HG03196 (cell line): Measurements from ENCODE around the gene IL10RB.

Experiments
- ATAC-seq: cut with Tn5 transposase; IDR thresholded peaks from one replicate; pipeline ENCODE4 v1.9.1; 2021; ENCODE audit not compliant: unreplicated experiment

The IL10RB gene

DNA sequence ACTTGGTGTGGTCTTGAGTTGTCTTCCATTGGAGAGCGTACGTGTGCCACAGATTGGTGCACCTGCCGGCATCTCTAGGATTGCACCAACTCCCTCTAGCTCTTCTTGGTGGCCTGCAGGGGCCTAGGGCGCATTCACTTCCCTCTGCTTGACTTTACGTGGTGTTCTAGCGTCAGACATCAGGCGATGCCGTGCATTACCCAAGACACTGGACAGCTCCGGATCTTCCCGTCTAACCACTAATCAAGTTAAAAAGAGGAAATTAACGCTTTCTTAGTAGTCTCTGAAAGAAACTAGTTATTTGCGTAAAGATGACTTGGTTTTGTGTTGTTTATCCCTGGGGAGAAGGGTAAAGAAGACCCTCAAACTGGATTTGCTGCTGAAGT is 510 bp upstream of the IL10RB start:
- ATAC-seq, result peak; percentile 24

DNA sequence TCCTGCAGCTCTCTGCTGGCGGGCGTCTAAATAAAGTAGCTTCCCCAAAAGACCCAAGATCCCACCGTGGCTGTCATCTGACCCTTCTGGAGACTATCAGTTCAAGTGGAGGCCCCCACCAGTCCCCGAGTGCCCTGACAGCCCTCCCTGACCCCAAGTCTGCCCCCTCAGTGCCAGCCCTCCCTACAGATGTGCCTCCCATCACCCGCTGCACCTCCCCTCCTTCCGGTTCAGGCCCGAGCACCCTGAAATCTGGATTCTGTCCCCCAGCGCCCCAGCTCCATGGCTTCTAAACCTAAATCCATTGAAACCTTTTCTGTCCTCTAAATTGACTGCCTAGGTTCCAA is 595 bp downstream of the IL10RB start:
- no peak for ATAC-seq

DNA sequence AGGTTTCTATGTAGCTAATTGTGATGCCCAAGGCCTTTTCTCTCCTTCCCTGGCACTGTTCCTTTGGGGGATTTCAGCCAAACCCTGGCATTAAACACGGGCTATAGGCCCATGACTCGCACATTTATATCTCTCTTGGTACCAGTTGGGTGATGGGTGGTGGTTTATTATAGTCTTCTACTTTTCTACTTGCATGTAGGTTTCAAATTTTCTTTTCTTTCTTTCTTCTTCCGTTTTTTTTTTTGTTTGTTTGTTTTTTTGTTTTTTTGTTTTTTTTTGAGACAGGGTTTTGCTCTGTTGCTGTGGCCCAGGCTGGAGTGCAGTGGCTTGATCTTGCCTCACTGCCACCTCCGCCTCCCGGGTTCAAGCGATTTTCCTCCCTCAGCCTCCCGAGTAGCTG is 1.1 kb downstream of the IL10RB start:
- no peak for ATAC-seq

GRCh38 chr21:33268393-33268736 is 2.2 kb downstream of the IL10RB start:
- ATAC-seq, result peak; percentile 16

DNA sequence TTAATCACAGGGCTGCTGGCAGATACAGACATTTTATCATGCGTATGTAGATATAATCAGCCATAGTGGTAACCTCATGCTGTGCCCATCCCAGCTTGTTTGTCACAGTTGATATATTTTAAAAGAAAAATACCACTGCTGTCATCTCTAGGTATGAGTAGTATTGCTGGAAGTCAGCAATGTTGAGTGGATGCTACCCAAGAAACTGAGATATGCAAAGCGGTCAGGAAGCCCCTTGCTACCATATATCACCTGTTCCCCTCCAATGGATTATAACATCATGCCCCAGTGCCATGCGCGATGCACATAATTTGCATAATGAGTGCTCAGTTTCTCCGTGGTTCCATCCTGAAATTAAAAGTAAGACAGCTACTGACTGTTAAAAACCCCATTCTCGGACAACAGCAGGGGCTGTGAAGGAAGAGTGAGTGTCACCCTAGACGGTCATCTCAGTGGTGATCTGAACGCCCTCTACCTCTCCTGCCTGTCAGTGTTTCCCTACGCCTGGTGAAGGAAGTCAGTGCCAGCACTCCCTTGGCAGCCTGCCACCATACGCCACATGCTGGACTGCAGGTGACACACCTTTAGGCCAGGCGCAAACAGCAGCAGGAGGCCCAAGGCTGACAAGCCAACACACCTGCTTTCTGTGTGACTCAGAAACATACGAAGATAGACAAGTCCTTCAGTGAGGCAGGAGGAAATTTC is 2.7 kb downstream of the IL10RB start:
- ATAC-seq, result peak; percentile 70

GRCh38 chr21:33270986-33271385 is 4.8 kb downstream of the IL10RB start:
- no peak for ATAC-seq

GRCh38 chr21:33273044-33273443 is 6.9 kb downstream of the IL10RB start:
- ATAC-seq, result no peak

- ATAC-seq, result no peak
Observed at GRCh38 chr21:33278721-33279120, 12.6 kb downstream of the IL10RB start.

GRCh38 chr21:33279330-33279820 is 13.2 kb downstream of the IL10RB start:
- ATAC-seq, result no peak

GRCh38 chr21:33281096-33281652 is 15.0 kb downstream of the IL10RB start:
- ATAC-seq, result no peak

GRCh38 chr21:33283203-33283602 is 17.0 kb downstream of the IL10RB start:
- ATAC-seq, result no peak

DNA sequence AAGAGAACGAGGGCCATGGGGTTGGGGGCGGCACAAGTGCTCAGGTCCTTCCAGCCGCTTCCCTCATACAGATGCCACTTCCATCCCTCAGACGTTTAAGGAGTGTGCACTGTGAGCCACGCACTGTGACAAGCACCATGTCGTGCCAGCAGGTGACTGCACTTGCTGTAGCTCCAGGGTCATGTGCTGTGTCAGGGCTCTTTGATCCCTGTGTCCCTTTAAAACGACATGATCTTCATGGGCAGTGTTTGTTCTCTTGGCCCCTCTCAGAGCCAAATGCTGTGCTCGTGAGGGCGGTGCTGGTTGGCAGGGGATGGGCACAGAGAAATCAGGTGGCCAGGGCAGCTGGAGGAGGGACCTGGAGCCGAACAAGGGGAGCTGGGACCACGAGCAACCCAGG is 19.9 kb downstream of the IL10RB start:
- ATAC-seq, result no peak

DNA sequence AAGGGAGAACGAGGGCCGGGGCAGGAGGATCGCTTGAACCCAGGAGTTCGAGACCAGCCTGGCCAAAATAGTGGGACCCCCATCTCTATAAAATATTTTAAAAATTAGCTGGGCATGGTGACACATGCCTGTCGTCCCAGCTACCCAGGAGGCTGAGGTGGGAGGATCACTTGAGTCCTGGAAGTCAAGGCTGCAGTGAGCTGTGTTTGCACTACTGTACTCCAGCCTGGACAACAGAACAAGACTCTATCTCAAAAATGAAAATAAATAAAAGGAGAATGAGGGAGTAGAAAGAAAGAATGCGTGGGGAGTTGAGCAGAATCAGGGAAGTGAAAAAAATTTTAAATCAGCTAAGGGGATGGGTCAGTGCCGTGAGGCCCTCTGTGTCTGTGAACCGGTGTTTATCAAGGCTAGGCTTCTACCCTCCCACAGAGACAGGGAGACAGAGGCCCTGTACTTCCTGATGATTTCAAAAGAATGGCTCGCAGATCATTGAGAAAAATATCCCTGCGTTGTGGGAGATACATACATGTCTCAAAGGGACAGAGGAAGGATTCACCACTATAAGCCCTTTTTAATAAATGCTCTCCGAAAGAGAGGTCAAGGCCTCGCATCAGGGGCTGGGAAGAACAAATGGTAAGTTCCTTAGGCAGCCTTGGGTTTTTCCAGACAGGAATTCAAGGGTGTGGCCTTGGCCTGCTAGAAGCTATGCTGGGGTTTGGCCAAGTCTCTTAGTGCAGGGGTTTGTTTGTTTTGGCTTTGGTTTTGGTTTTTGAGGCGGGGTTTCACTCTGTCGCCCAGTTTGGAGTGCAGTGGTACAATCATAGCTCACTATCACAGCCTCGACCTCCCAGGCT is 20.7 kb downstream of the IL10RB start:
- no peak for ATAC-seq

DNA sequence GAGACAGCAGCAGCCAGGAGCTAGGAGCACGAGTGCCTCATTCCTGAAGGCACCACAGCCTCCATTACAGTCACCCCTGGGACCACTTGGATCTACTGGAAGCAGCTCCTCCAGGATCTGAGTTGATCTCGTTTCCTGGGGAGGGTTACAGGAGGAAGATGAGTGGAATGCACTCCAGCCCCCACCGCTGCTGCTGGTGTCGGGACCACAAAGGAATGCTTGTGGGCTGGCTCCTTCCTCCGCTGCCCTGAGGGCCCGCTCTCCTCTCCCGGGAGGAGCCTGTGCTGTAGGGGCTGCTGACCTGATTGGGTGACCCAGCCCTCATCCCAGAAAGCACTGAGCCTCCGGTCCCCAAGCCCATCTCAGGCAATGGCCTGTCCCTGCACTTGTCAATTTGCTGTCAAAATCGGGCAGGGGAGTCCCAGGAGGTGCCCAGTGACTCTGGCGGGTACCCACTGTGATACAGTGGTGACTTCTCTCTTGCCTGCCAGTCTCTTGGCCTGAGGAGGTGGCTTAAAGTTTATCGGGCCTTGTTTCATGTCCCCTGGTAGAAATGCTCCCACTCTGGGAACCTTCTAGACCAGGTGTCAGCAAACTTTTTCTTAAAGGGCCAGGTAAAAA is 23.1 kb downstream of the IL10RB start:
- ATAC-seq, result no peak

GRCh38 chr21:33290441-33290840 is 24.3 kb downstream of the IL10RB start:
- no peak for ATAC-seq

DNA sequence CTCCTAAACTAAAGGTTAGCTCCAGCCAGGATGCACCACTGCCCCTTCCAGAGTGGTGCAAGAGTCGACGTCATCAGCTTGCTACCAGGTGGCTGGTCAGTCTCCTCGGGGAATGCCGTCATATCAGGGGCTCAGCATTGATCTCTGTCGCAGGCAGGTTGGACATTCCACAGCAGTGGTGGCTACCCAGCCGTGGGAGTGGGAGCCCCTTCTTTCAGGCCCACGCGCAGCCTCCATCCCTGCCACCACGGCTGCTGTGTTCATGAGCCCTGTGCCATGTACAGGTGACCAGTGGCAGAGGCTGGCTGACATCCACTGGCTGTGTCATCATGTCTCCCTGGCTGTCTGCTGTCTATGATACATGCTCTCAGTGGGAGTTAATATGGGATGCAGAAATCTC is 25.5 kb downstream of the IL10RB start:
- no peak for ATAC-seq

- ATAC-seq, result no peak
Observed at GRCh38 chr21:33292724-33293123, 26.6 kb downstream of the IL10RB start.

DNA sequence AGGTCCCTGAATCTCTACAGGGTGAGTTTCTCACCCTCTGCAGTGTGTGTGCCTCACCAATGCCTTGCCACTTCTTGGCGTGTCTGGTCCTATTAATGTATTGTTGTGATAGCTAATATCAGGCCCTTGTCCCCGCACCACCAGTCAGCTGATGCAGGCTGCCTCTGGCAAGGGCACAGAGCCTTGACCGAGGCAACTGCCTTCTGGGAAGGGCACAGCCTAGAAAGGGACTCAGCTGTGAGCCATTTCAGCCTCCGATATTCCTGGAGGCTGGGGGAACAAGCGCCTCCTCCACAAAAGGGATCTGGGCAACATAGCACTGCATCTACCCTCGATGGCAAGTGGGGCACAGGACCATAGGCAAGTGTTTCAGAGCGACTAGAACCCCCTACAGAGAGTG is 27.0 kb downstream of the IL10RB start:
- no peak for ATAC-seq

GRCh38 chr21:33293811-33294216 is 27.6 kb downstream of the IL10RB start:
- no peak for ATAC-seq

- no peak for ATAC-seq
Observed at GRCh38 chr21:33296156-33296555, 30.0 kb downstream of the IL10RB start.

- ATAC-seq, result no peak
Observed at GRCh38 chr21:33299181-33299752, 33.1 kb downstream of the IL10RB start.
